GM18502 (cell line): ENCODE results near the gene GPR82.
"Not testable (repeated sequence)": the region's sequence is repeated elsewhere in the genome, so short reads cannot be mapped to it uniquely, and the experiment has no call there.

Experiments used
- ATAC-seq: cut with Tn5 transposase; IDR thresholded peaks from one replicate; pipeline ENCODE4 v1.9.1; 2021; ENCODE audit warnings: mild to moderate bottlenecking; ENCODE audit not compliant: unreplicated experiment, poor library complexity

Gene GPR82, protein sequence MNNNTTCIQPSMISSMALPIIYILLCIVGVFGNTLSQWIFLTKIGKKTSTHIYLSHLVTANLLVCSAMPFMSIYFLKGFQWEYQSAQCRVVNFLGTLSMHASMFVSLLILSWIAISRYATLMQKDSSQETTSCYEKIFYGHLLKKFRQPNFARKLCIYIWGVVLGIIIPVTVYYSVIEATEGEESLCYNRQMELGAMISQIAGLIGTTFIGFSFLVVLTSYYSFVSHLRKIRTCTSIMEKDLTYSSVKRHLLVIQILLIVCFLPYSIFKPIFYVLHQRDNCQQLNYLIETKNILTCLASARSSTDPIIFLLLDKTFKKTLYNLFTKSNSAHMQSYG

GRCh38 chrX:41723826-41724225 lies at the start of gene GPR82:
Gene GPR82, plus strand, starts transcription at chrX:41724181. Its CDS starts 2,846 bp downstream, at chrX:41727027.
- ATAC-seq: no peak

- ATAC-seq: not testable (repeated sequence)
These were observed 47.6 kb upstream of the GPR82 start for GRCh38 chrX:41676361-41676760.

DNA sequence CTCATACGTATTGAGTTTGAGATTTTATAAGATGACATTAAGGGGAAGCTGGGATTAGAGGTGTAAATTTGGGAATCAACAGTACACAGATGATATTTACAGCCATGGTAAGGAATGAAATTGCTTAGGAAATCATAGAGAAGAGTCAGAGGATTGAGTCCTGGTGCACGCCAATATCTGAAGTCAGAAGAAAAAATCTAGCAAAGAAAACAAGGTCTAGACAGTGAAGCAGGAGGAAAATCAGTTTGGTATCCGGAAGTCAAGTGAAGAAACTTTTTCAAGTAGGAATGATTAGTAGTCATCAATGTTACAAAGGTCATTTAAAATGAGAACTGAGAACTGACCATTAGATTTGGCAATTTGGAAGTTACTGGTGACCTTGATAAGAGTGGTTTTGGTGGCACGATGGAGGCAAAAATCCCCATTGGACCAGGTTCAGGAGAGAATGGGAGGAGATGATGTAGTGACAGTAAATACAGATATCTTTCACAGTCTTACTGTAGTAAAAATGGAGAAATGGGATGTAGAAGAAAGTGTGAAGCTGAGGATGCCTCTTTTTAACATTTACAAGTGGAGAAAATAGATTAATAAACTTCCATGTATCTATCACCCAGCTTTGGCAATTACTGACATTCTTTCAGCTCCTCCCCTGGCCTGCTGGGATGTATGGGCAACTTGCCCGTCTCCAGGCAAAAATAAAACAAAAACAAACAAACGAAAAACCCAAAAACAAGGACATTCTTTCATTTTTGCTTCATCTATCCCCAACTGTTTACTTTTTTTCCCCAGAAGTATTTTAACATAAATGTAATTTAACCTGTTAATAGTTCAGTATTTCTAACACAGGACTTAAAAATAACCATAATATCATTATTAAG lies 46.6 kb upstream of the GPR82 start:
- no peak for ATAC-seq

GRCh38 chrX:41684138-41684537 lies 39.8 kb upstream of the GPR82 start:
- ATAC-seq: no peak

GRCh38 chrX:41684940-41685339 lies 39.0 kb upstream of the GPR82 start:
- ATAC-seq: no peak

DNA sequence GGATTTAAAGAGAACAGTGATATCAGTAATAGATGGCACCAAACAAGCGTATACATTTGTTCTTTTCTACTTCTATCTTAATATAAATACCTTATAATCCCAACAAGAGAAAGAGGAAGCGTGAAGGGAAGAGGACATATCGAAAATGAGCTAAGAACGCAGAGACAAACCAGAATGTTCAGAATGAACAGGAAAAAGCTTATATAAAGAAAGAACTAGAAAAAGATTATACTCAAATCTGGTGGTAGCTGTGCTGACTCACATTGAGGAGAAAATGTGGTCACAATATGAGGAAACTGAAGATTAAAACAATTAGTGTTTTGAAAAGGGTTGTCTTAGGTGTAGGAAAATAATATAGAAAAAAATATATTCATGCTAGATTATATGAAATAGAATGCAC lies 37.2 kb upstream of the GPR82 start:
- ATAC-seq: no peak

GRCh38 chrX:41688156-41688555 lies 35.8 kb upstream of the GPR82 start:
- no peak for ATAC-seq

GRCh38 chrX:41688835-41689234 lies 35.1 kb upstream of the GPR82 start, which contains the start of gene GPR34:
Gene GPR34, plus strand, starts transcription at chrX:41688973. Its CDS starts 6,661 bp downstream, at chrX:41695634.
- ATAC-seq: peak; percentile 57

DNA sequence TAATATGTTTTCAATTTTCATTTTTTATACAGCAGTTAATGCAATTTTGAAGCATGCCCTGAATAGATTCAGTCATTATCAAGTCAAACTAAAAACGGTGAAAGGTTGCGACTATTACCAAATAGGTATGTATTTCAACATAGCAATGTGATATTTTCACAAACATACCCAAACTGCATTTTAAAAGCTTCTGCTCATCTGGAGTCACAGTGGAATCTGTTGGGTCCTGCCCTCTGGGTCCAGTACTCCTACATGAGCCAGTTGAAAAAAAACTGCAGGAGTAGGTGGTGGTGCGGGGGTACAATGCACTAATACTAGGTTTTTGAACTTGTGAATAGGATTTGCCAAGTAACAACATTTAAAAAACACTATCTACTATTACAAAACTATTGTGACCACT lies 34.3 kb upstream of the GPR82 start:
- ATAC-seq: no peak

DNA sequence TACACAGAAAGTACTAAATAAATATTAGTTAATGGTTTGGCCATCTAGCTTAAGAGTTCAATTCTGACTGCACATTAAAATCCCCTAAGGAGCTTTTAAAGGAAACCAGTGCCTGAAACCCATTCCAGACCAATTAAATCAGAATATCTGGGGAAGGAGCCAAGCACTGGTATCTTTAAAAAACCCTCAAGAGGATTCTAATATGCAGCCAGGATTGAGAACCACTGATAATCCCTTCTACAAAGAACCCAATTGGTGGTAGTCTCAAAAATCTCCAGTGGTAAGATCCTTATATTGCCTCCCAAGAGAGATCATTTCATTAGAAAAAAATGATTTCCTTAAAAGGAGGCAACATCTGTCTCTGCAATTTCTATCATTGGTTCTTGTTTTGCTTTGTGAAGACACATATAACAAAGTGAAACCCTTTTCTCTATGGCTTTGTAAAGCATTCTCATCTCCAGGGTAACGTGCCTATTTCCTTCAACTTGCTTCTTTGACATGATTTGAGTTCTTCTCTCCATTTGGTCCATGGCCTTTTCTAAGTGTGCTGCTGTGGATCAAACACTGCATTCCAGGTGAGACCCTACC lies 31.7 kb upstream of the GPR82 start:
- no peak for ATAC-seq

DNA sequence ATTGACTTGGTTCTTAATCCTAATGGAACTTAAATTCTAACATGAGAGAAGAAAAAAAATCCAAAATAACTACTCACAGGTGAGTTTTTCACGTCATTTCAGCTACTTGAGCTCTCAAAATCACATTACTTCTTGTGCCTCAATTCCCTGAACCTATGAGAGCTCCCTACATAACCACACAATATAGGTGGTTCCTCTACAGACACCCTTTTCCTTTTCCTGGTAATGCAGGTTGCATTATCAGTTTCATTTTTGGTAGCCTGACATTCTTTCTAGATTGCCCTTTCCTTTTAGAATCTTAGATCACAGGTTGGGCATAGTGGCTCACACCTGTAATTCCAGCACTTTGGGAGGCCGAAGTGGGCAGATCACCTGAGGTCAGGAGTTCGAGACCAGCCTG lies 31.0 kb upstream of the GPR82 start:
- ATAC-seq: no peak

GRCh38 chrX:41695426-41695825 lies 28.6 kb upstream of the GPR82 start:
- ATAC-seq: no peak

DNA sequence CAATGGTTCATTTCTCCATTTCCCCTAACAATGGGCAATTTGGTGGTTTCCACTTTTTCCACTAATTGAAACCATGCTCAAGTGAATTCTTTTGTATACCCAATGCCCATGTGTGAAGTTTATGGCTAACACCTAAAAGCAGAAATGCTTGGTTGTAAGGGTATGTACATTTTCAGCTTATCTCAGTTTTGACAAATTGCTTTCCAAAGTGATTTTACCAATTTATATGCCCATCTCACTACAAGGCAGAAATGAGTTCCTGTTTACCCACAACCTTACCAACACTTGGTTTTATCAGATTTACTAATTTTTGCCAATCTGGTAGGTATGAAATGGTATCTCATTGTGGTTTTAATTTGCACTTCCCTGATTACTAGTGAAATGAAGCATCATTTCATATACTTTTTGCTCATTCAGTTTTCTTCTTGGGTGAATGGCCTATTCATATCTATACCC lies 20.4 kb upstream of the GPR82 start:
- no peak for ATAC-seq

GRCh38 chrX:41705042-41705441 lies 18.9 kb upstream of the GPR82 start:
- no peak for ATAC-seq

DNA sequence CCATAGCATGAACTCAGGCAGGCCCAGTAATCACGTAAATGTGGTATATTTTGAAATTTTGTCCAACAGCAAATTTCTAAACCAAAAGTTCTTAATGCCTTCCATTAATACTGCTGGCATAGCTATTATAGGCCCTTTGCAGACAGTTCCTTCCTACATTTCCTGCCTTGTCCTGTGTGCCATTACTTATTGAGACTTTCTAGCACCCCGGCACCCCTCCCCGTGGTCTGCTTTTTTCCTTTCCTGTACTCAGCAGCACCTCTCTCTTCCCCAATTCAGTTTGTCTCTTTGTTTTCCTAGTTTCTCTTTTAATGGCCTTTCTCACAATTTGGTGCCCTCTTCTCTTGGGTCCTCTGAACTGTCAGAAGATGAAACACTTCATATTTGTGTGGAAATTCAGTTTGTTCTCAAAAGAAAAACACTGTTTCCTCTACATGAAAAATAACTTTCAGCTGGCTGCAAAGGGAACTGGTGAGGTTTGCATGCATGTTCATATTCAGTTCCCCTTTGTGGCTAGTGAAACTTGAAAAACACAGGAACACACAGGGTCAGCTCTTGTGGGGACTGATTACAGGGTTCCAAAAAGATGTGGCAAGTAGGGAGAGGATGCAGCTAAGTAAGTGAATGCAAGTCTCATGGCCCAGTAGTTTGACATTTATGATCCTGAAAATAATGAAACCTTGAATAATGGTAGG lies 18.2 kb upstream of the GPR82 start:
- ATAC-seq: peak; percentile 90

- no peak for ATAC-seq
These were observed 16.8 kb upstream of the GPR82 start for GRCh38 chrX:41707218-41707617.

- no peak for ATAC-seq
These were observed 15.5 kb upstream of the GPR82 start for GRCh38 chrX:41708486-41708885.

GRCh38 chrX:41711021-41711667 lies 12.8 kb upstream of the GPR82 start:
- ATAC-seq: no peak

DNA sequence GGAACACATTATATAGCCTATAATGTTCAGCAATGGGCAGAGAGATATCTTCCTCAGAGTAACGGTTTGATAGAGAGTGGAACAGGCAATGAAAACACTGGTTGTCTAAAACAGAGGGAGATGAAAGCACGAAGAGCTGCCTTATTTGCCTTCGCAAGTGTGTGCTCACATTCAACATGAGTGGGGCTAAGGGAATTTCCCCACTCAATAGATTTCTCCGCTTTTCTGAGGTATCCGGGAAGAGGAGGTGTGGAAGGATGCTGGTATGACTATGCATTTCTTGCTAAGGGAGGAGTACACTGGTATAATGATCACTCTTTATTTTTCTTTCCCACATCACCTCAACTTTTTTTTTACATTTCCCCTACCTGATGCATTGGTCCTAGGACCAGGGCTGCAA lies 7.8 kb upstream of the GPR82 start:
- ATAC-seq: no peak
